HG03442 (cell line): ENCODE results near the gene GAPT.
A peak's percentile ranks its signal among the peaks of the same experiment; 100 is the strongest.
"Not testable (repeated sequence)": the region's sequence is repeated elsewhere in the genome, so short reads cannot be mapped to it uniquely, and the experiment has no call there.

Experiments used
- ATAC-seq: cut with Tn5 transposase; IDR thresholded peaks from one replicate; pipeline ENCODE4 v1.9.1; 2021; ENCODE audit warnings: mild to moderate bottlenecking, moderate library complexity; ENCODE audit not compliant: unreplicated experiment

GAPT gene

GRCh38 chr5:58503390-58504046 is 12.3 kb downstream of the GAPT start:
- ATAC-seq: no peak

- no peak for ATAC-seq
Measured at GRCh38 chr5:58504766-58505165, 13.5 kb downstream of the GAPT start.

GRCh38 chr5:58505502-58505901 is 14.3 kb downstream of the GAPT start:
- ATAC-seq: no peak

- peak; percentile 71 for ATAC-seq
Measured at GRCh38 chr5:58505971-58506640, 14.9 kb downstream of the GAPT start.

- no peak for ATAC-seq
Measured at GRCh38 chr5:58507715-58508114, 16.5 kb downstream of the GAPT start.

GRCh38 chr5:58517198-58517597 is 26.0 kb downstream of the GAPT start:
- ATAC-seq: no peak

GRCh38 chr5:58523956-58524355 is 32.7 kb downstream of the GAPT start:
- ATAC-seq: no peak

GRCh38 chr5:58524571-58524970 is 33.3 kb downstream of the GAPT start:
- ATAC-seq: no peak

GRCh38 chr5:58530942-58531490 is 39.8 kb downstream of the GAPT start:
- no peak for ATAC-seq

- ATAC-seq: not testable (repeated sequence)
Measured at GRCh38 chr5:58541935-58542334, 50.7 kb downstream of the GAPT start.

GRCh38 chr5:58542709-58543108 is 51.5 kb downstream of the GAPT start:
- ATAC-seq: no peak

- no peak for ATAC-seq
Measured at GRCh38 chr5:58543723-58544122, 52.5 kb downstream of the GAPT start.

- ATAC-seq: no peak
Measured at GRCh38 chr5:58544195-58544594, 53.0 kb downstream of the GAPT start.

- no peak for ATAC-seq
Measured at GRCh38 chr5:58544926-58545325, 53.7 kb downstream of the GAPT start.

GRCh38 chr5:58545912-58546311 is 54.7 kb downstream of the GAPT start:
- peak; percentile 95 for ATAC-seq
